Loucy (cell line): Measurements from ENCODE around the gene MMS19.
"Not testable (repeated sequence)": the region's sequence is repeated elsewhere in the genome, so short reads cannot be mapped to it uniquely, and the experiment has no call there.

Experiments
- H2AFZ ChIP-seq: fragments of 200-600 bp; sonication (generic); 2 replicates; pipeline ENCODE4 v1.6.0; 2016; ENCODE audit warnings: antibody characterized with exemption, mild to moderate bottlenecking, low read length, moderate library complexity
- H3F3A ChIP-seq: fragments of 200-600 bp; 2 replicates; pipeline ENCODE4 v1.6.0; 2016; ENCODE audit warnings: antibody characterized with exemption, low read depth, mild to moderate bottlenecking
- H3K27me3 ChIP-seq: fragments of 200-600 bp; sonication (generic); 2 replicates; pipeline ENCODE4 v1.6.1; 2014; ENCODE audit warnings: low read length, mild to moderate bottlenecking; ENCODE audit not compliant: insufficient read depth, poor library complexity, severe bottlenecking
- H3K36me3 ChIP-seq: fragments of 200-600 bp; sonication (generic); 2 replicates; pipeline ENCODE4 v1.6.1; 2016; ENCODE audit warnings: low read length; ENCODE audit not compliant: insufficient read depth
- H3K4me1 ChIP-seq: fragments of 200-600 bp; sonication (generic); 2 replicates; pipeline ENCODE4 v1.5.1; 2014; ENCODE audit warnings: low read length, mild to moderate bottlenecking; ENCODE audit not compliant: insufficient read depth, poor library complexity, severe bottlenecking
- H3K4me2 ChIP-seq: fragments of 200-600 bp; sonication (generic); 2 replicates; pipeline ENCODE4 v1.6.0; 2014; ENCODE audit warnings: antibody characterized with exemption, low read length, low read depth, mild to moderate bottlenecking; ENCODE audit not compliant: poor library complexity, severe bottlenecking
- H3K4me3 ChIP-seq: fragments of 200-600 bp; sonication (generic); 2 replicates; pipeline ENCODE4 v1.5.1; 2014; ENCODE audit warnings: low read length, mild to moderate bottlenecking, mixed read lengths; ENCODE audit not compliant: poor library complexity, severe bottlenecking
- H3K79me2 ChIP-seq: fragments of 200-600 bp; sonication (generic); 2 replicates; pipeline ENCODE4 v1.6.1; 2014; ENCODE audit warnings: low read length; ENCODE audit not compliant: insufficient read depth
- H3K9ac ChIP-seq: fragments of 200-600 bp; sonication (generic); 2 replicates; pipeline ENCODE4 v1.6.0; 2014; ENCODE audit warnings: mild to moderate bottlenecking, low read depth, low read length, moderate library complexity; ENCODE audit not compliant: poor library complexity, severe bottlenecking
- H3K9me2 ChIP-seq: fragments of 200-600 bp; sonication (generic); replicated peaks from 2 replicates; pipeline ENCODE4 v1.6.1; 2016; ENCODE audit warnings: low read depth, low read length, mixed read lengths
- H3K9me3 ChIP-seq: fragments of 200-600 bp; sonication (generic); 2 replicates; pipeline ENCODE4 v1.6.1; 2014; ENCODE audit warnings: mild to moderate bottlenecking, antibody characterized with exemption, low read length, low read depth; ENCODE audit not compliant: insufficient read depth
- H4K20me1 ChIP-seq: fragments of 200-600 bp; sonication (generic); 2 replicates; pipeline ENCODE4 v1.6.0; 2014; ENCODE audit warnings: antibody characterized with exemption, low read length, mild to moderate bottlenecking; ENCODE audit not compliant: insufficient read depth, poor library complexity, severe bottlenecking
- CTCF ChIP-seq: fragments of 200-600 bp; sonication (generic); conservative IDR thresholded peaks from 2 replicates; pipeline ENCODE4 v1.5.1; 2014; ENCODE audit warnings: mild to moderate bottlenecking, antibody characterized with exemption, low read length
- EZH2phosphoT487 ChIP-seq: fragments of 200-600 bp; IDR thresholded peaks from 2 replicates; pipeline ENCODE4 v1.6.1; 2018; ENCODE audit warnings: antibody characterized with exemption, mild to moderate bottlenecking, moderate library complexity, borderline replicate concordance

MMS19 gene

DNA sequence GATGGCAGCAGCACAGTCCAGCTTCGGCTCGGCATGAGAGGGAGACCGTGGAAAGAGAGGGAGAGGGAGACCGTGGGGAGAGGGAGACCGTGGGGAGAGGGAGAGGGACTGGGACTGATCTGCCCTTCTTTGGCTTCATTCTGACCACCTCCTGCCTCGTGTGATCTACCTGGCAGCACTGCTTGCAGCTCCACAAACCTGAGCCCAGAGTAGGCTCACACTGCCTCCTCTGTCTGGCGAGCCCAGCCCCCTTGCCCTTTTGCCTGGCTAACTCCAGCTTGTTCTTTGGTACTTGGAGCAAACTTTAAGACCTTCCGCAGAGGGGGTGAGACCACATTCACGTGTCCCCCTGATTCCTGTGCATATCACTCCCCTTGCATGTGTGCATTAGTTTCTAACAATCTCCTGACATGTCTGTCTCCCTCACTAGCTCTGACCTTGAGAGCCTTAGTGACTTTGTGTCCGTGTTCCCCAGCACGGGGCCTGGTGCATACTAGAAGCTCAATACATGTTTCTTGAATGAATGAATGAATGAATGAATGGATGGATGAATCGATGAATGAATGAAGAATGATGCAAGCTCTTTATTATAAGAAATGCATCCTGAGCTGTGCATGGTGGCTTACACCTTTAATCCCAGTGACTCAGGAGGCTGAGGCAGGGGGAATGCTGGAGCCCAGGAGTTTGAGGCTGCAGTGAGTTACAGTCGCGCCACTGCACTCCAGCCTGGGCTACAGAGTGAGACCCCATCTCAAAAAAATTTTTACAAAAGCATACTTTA is 31.7 kb upstream of the MMS19 start:
- Histone ChIP-seq H3K4me3 (no peak overlapping the region), H3K9me2 (no peaks in the 10 kb centered on the region), H3K4me1 (no peaks in the 10 kb centered on the region), H3K9ac (no peak overlapping the region), H3K27me3 (no peaks in the 10 kb centered on the region), H3K79me2 (no peaks in the 10 kb centered on the region), H4K20me1 (no peaks in the 10 kb centered on the region), H3K4me2 (no peak overlapping the region), H2AFZ (no peak overlapping the region), H3F3A (no peaks in the 10 kb centered on the region), H3K36me3 (no peaks in the 10 kb centered on the region), H3K9me3 (no peaks in the 10 kb centered on the region)
- no peak for TF ChIP-seq CTCF
- no peak for TF ChIP-seq EZH2phosphoT487

- not testable (repeated sequence) for H3F3A ChIP-seq, H4K20me1 ChIP-seq, H3K9me3 ChIP-seq, H3K27me3 ChIP-seq, H3K4me2 ChIP-seq, H3K9ac ChIP-seq, H3K4me3 ChIP-seq, H3K79me2 ChIP-seq, H3K4me1 ChIP-seq, H3K9me2 ChIP-seq, H3K36me3 ChIP-seq, H2AFZ ChIP-seq
Observed at GRCh38 chr10:97528876-97529275, 30.7 kb upstream of the MMS19 start.

- no peaks in the 10 kb centered on the region for H4K20me1 ChIP-seq
Observed at GRCh38 chr10:97525683-97526110, 27.5 kb upstream of the MMS19 start.

More at GRCh38 chr10:97525683-97526110, 27.5 kb upstream of the MMS19 start:
- H3K79me2 ChIP-seq, result no peaks in the 10 kb centered on the region
- H3K9me3 ChIP-seq, result no peaks in the 10 kb centered on the region
- H3F3A ChIP-seq, result no peaks in the 10 kb centered on the region
- TF ChIP-seq CTCF (no peak), EZH2phosphoT487 (no peak)
- no peak overlapping the region for H2AFZ ChIP-seq
- no peaks in the 10 kb centered on the region for H3K4me1 ChIP-seq
- H3K27me3 ChIP-seq, result no peaks in the 10 kb centered on the region
- no peak overlapping the region for H3K4me2 ChIP-seq
- H3K9me2 ChIP-seq, result no peaks in the 10 kb centered on the region
- no peaks in the 10 kb centered on the region for H3K36me3 ChIP-seq
- H3K9ac ChIP-seq, result no peak overlapping the region
- H3K4me3 ChIP-seq, result no peak overlapping the region
